Naive B cell (primary cell): Measurements from ENCODE around the gene ANKRD36. TPM values are rescaled to one million over a fixed set of nuclear protein-coding genes. Genes with fewer than 3 reads are reported as not detected.
"Not testable (repeated sequence)": the region's sequence is repeated elsewhere in the genome, so short reads cannot be mapped to it uniquely, and the experiment has no call there.

Experiments used
- ATAC-seq, 2 donors: fragments of 150-1000 bp; cut with Tn5 transposase; 2 replicates each; pipeline ENCODE4 v1.10.0; 2021; ENCODE audit warnings: low read depth in 2 of 2, mild to moderate bottlenecking in 2 of 2, moderate library complexity in 2 of 2
- DNase-seq: peaks from one replicate; pipeline ENCODE4 v3.0.0; 2022
- H3K27ac Mint-ChIP-seq, 6 donors: one replicate each; pipeline ENCODE4 v1.8.0; 2020 to 2022; ENCODE audit warnings: mild to moderate bottlenecking in 6 of 6, mixed read lengths in 6 of 6, moderate library complexity in 5 of 6, inconsistent platforms in 2 of 6
- H3K27me3 Mint-ChIP-seq, 3 donors: one replicate each; pipeline ENCODE4 v1.8.0; 2021 to 2022; ENCODE audit warnings: mixed read lengths in 3 of 3, mild to moderate bottlenecking in 1 of 3
- H3K36me3 Mint-ChIP-seq, 2 donors: one replicate each; pipeline ENCODE4 v1.8.0; 2020 to 2022; ENCODE audit warnings: mixed read lengths in 2 of 2, inconsistent platforms in 1 of 2, mild to moderate bottlenecking in 1 of 2
- H3K4me1 Mint-ChIP-seq, 3 donors: one replicate each; pipeline ENCODE4 v1.8.0; 2020 to 2022; ENCODE audit warnings: mixed read lengths in 3 of 3, inconsistent platforms in 1 of 3, mild to moderate bottlenecking in 1 of 3, moderate library complexity in 1 of 3
- H3K4me3 Mint-ChIP-seq, 8 donors: one replicate each; pipeline ENCODE4 v1.8.0; 2020 to 2022; ENCODE audit warnings: mild to moderate bottlenecking in 8 of 8, mixed read lengths in 8 of 8, moderate library complexity in 8 of 8, inconsistent platforms in 2 of 8
- H3K9me3 Mint-ChIP-seq, 7 donors: one replicate each; pipeline ENCODE4 v1.8.0; 2020 to 2022; ENCODE audit warnings: mixed read lengths in 7 of 7, mild to moderate bottlenecking in 5 of 7, inconsistent platforms in 2 of 7, moderate library complexity in 1 of 7
- polyA plus RNA-seq, 6 donors: library from polyadenylated mRNA; unstranded; fragments of 300-500 nt; fragmentation: Illumina TruSeq; gene quantifications; one replicate each; pipeline ENCODE4 v1.2.3, GENCODE V29; 2021; ENCODE audit warnings: low read depth in 6 of 6

The ANKRD36 gene
- polyA plus RNA-seq, 6 donors from 2014 or later: 0.47 to 11.1 (median 5.5) TPM

GRCh38 chr2:97168583-97168982 lies 55.6 kb downstream of the ANKRD36 start:
- not testable (repeated sequence) for H3K4me3 Mint-ChIP-seq, H3K27me3 Mint-ChIP-seq, H3K4me1 Mint-ChIP-seq, DNase-seq, ATAC-seq, H3K27ac Mint-ChIP-seq
- peaks cover 0 to 21% of the 10 kb centered on the region in 2 donors for H3K36me3 Mint-ChIP-seq
- peaks cover 0 to 17% (median 13%) of the 10 kb centered on the region in 7 donors for H3K9me3 Mint-ChIP-seq

GRCh38 chr2:97180391-97180790 lies 67.4 kb downstream of the ANKRD36 start:
- H3K27ac Mint-ChIP-seq, H3K4me3 Mint-ChIP-seq: not testable (repeated sequence)

GRCh38 chr2:97195349-97195748 lies 82.4 kb downstream of the ANKRD36 start:
- not testable (repeated sequence) for H3K4me3 Mint-ChIP-seq, ATAC-seq, DNase-seq, H3K27ac Mint-ChIP-seq, H3K27me3 Mint-ChIP-seq, H3K4me1 Mint-ChIP-seq, H3K9me3 Mint-ChIP-seq
- peaks cover 25 to 32% of the 10 kb centered on the region in 2 donors for H3K36me3 Mint-ChIP-seq

More at GRCh38 chr2:97180391-97180790, 67.4 kb downstream of the ANKRD36 start:
- not testable (repeated sequence) for H3K36me3 Mint-ChIP-seq, H3K4me1 Mint-ChIP-seq, DNase-seq, ATAC-seq, H3K9me3 Mint-ChIP-seq, H3K27me3 Mint-ChIP-seq

- DNase-seq, H3K4me3 Mint-ChIP-seq, H3K9me3 Mint-ChIP-seq, ATAC-seq, H3K27me3 Mint-ChIP-seq, H3K4me1 Mint-ChIP-seq, H3K27ac Mint-ChIP-seq: not testable (repeated sequence)
- H3K36me3 Mint-ChIP-seq: peaks cover 17 to 25% of the 10 kb centered on the region in 2 donors
Observed at GRCh38 chr2:97197251-97197650, 84.3 kb downstream of the ANKRD36 start.

GRCh38 chr2:97200887-97201286 lies 87.9 kb downstream of the ANKRD36 start:
- H3K4me1 Mint-ChIP-seq, H3K27me3 Mint-ChIP-seq, H3K9me3 Mint-ChIP-seq, H3K27ac Mint-ChIP-seq, H3K4me3 Mint-ChIP-seq, ATAC-seq: not testable (repeated sequence)
- H3K36me3 Mint-ChIP-seq: peaks cover 0 to 16% of the 10 kb centered on the region in 2 donors
- peak; percentile 61 for DNase-seq

GRCh38 chr2:97202643-97203250 lies 89.8 kb downstream of the ANKRD36 start:
- not testable (repeated sequence) for H3K27me3 Mint-ChIP-seq, H3K27ac Mint-ChIP-seq, H3K36me3 Mint-ChIP-seq, ATAC-seq, H3K4me3 Mint-ChIP-seq, H3K9me3 Mint-ChIP-seq, H3K4me1 Mint-ChIP-seq
- peak; percentile 3 for DNase-seq

GRCh38 chr2:97210325-97210724 lies 97.4 kb downstream of the ANKRD36 start:
- no peaks in the 10 kb centered on the region for H3K9me3 Mint-ChIP-seq
- no peaks in the 10 kb centered on the region for H3K4me1 Mint-ChIP-seq
- ATAC-seq (no peak), DNase-seq (no peak)
- peak overlapping the region in 1 of 6 donors; percentile 33 for H3K27ac Mint-ChIP-seq
- peaks cover 9 to 14% of the 10 kb centered on the region in 2 donors for H3K36me3 Mint-ChIP-seq
- no peaks in the 10 kb centered on the region for H3K27me3 Mint-ChIP-seq
- no peak overlapping the region for H3K4me3 Mint-ChIP-seq

GRCh38 chr2:97215025-97215424 lies 102.1 kb downstream of the ANKRD36 start:
- not testable (repeated sequence) for H3K4me3 Mint-ChIP-seq, ATAC-seq, H3K9me3 Mint-ChIP-seq

GRCh38 chr2:97230848-97231585 lies 118.1 kb downstream of the ANKRD36 start:
- not testable (repeated sequence) for H3K36me3 Mint-ChIP-seq, ATAC-seq, H3K4me3 Mint-ChIP-seq

More at GRCh38 chr2:97215025-97215424, 102.1 kb downstream of the ANKRD36 start:
- not testable (repeated sequence) for H3K27me3 Mint-ChIP-seq, H3K4me1 Mint-ChIP-seq, DNase-seq, H3K27ac Mint-ChIP-seq
- H3K36me3 Mint-ChIP-seq: peaks cover 17 to 20% of the 10 kb centered on the region in 2 donors

GRCh38 chr2:97232981-97233380 lies 120.0 kb downstream of the ANKRD36 start:
- H3K27me3 Mint-ChIP-seq, H3K4me1 Mint-ChIP-seq, H3K27ac Mint-ChIP-seq, H3K9me3 Mint-ChIP-seq, H3K4me3 Mint-ChIP-seq, DNase-seq, ATAC-seq, H3K36me3 Mint-ChIP-seq: not testable (repeated sequence)

More at GRCh38 chr2:97230848-97231585, 118.1 kb downstream of the ANKRD36 start:
- not testable (repeated sequence) for H3K4me1 Mint-ChIP-seq, DNase-seq, H3K27ac Mint-ChIP-seq, H3K27me3 Mint-ChIP-seq, H3K9me3 Mint-ChIP-seq

GRCh38 chr2:97233660-97234295 lies 120.8 kb downstream of the ANKRD36 start:
- not testable (repeated sequence) for H3K4me1 Mint-ChIP-seq, DNase-seq, H3K36me3 Mint-ChIP-seq, ATAC-seq, H3K9me3 Mint-ChIP-seq, H3K4me3 Mint-ChIP-seq, H3K27ac Mint-ChIP-seq, H3K27me3 Mint-ChIP-seq

- H3K9me3 Mint-ChIP-seq, H3K4me1 Mint-ChIP-seq, ATAC-seq, H3K36me3 Mint-ChIP-seq, H3K27me3 Mint-ChIP-seq, H3K4me3 Mint-ChIP-seq, H3K27ac Mint-ChIP-seq, DNase-seq: not testable (repeated sequence)
Observed at GRCh38 chr2:97261192-97261591, 148.2 kb downstream of the ANKRD36 start.

GRCh38 chr2:97266449-97266848 lies 153.5 kb downstream of the ANKRD36 start:
- not testable (repeated sequence) for H3K27ac Mint-ChIP-seq, H3K4me3 Mint-ChIP-seq, H3K4me1 Mint-ChIP-seq, H3K27me3 Mint-ChIP-seq, H3K36me3 Mint-ChIP-seq, H3K9me3 Mint-ChIP-seq, DNase-seq, ATAC-seq
